Measurements from ENCODE around the gene NAALADL2.
"Not testable (repeated sequence)": the region's sequence is repeated elsewhere in the genome, so short reads cannot be mapped to it uniquely, and the experiment has no call there.

The NAALADL2 gene

GRCh38 chr3:175070946-175071345 is 211.8 kb downstream of the NAALADL2 start:
- DNase-seq (ENCODE audit: low spot score): no peak

DNA sequence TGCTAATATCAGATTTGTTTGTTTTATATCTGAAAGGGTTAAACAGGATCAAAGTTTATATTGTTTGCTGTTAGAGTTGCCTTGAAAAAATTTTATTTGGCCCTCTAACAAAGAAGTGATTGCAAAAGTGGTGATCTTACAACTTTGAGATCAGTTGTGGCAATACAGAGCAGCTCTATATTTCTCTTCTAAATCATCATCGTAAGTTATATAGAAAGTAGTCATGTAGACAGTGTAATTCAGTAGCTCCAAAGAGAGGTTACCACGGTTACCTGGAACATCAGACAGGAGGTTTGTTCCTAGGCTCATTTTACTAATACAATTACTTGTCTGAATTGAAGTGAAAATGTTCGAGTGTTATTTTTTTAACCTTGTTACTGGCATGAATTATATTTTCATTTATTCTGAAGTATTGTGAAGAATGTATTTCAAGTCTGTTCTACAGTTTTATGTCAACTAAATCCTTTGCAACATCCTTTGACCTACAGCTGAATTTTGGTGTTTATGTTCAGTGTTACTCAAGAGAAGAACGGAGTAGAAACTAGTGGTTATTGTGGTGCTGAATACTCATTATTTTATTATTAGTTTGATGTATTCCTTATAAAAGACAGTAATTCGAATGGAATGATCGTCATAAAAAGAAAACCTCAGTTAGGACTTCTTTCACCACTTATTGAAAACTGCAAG is 214.2 kb downstream of the NAALADL2 start:
- DNase-seq (ENCODE audit: low spot score): no peak

- no peak for DNase-seq (ENCODE audit: low spot score)
These were observed 216.1 kb downstream of the NAALADL2 start for GRCh38 chr3:175075269-175075668.

DNA sequence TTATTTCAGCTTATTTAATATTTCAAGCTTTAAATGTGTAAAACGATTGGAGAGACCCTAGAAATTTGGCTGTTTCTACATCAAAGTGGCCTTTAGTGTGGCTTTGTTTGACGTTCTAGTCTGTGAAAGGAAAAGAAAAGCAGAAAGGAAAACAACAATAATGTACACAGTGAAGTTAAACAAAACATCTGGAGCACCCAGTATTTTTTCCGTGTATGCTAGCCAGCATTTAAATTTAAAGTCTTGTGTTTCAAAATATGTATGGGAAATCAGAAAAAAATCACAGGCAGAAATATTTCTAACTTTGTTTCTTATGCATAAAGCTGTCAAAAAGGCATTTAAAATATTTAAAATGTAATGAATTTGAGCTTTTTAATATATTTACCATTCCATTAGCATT is 218.1 kb downstream of the NAALADL2 start:
- DNase-seq (ENCODE audit: low spot score): no peak

GRCh38 chr3:175082631-175083030 is 223.5 kb downstream of the NAALADL2 start:
- no peak for DNase-seq (ENCODE audit: low spot score)

- not testable (repeated sequence) for DNase-seq (ENCODE audit: low spot score)
These were observed 228.0 kb downstream of the NAALADL2 start for GRCh38 chr3:175087128-175087527.

DNA sequence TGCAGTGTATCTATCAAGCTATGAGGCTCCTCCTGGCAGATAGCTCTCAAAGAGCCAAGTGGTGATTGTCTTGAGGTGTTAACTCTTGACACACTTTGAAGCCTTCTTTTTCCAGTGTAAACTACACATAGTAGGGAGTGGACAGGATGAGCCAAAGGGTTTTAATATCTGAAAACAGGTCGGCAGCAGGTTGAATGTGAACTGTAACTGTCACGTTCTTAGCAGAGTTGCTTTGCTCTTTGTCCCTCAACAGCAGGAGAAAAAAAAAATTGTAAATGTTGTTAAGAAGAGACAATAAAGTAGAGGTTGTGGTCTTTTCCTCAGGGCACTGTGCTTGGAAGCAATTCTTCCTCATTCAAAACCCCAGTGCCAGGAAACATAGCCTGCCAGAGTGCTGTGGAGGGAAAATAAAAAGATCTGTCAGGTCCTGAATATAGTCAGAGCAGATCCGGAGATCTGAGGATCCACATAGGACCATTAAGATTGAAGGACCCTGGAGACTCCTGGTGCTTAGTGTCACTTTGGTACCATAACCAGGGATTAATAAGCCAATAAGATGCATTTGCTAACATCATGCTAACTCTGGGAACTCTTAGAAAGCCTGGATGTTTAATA is 229.7 kb downstream of the NAALADL2 start:
- DNase-seq (ENCODE audit: low spot score): no peak

DNA sequence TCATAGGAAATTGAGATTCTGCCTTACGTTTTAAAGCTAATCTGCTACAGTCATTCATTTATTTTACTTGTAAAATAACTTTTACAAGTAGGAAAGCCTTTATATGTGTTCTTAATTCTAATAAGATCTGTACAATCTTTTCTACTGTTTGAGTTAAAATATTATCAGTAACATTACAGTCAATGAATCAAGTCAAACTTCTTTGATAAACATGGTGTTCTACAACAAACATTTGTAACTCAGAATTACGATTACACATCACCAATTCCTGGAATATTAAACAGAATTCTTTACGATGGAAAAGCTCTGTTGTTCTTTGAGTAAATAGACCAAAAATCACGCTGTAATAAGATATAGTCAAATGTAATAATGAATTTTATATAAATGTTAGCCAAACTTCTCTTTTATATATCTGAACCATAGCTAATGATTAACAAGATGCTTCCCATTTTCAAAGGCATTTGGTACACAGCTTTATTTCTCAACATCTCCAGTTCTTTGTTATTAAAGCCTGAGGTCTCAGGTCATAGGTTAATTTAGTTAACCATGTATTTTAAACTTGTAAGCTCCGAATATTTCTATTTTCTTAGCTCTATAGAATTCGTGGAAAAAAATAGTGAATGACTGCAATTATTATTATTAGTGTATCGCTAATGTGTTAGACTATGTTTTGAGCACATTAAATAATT is 232.4 kb downstream of the NAALADL2 start:
- DNase-seq (ENCODE audit: low spot score): no peak

DNA sequence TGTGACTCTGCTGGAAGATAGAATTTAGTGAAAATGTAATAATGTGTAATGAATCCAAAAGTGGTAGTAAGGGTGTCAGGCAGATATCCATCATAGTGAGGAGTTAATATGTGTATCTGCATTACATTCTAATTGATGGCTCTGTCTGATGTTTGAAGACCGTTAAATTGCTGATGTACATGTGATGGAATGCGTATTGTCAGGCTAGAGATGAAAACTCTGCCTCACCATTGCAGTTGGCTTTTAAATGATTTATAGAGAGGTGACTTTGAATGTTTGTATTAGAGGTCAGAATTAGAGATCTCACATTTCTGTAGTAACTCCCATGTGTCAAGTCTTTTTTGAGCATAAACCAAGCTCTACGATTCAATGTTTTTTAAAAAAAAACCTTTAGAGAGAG is 234.6 kb downstream of the NAALADL2 start:
- DNase-seq (ENCODE audit: low spot score): no peak

DNA sequence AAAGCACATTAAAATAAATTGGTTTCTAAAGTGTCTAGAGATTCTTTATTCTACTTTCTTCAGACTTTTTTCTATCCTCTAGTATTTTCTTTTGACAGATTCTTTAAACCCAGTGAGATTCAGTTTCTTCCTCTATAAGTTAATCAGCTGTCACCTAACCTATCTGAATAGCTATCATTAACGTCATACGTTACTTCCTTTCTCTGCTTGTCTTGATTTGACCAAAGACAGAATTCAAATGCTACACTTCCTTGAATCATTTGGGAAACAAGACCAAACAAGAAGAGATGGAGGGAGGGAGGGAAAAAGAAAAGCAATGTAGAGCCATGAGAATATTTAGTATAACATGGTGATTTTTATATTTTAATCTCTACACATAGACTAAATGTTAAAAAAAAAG is 235.2 kb downstream of the NAALADL2 start:
- DNase-seq (ENCODE audit: low spot score): no peak

- no peak for DNase-seq (ENCODE audit: low spot score)
These were observed 239.5 kb downstream of the NAALADL2 start for GRCh38 chr3:175098644-175099043.

GRCh38 chr3:175102161-175102560 is 243.0 kb downstream of the NAALADL2 start:
- no peak for DNase-seq (ENCODE audit: low spot score)

- no peak for DNase-seq (ENCODE audit: low spot score)
These were observed 244.2 kb downstream of the NAALADL2 start for GRCh38 chr3:175103298-175103697.

- DNase-seq (ENCODE audit: low spot score): no peak
These were observed 245.9 kb downstream of the NAALADL2 start for GRCh38 chr3:175105066-175105465.

DNA sequence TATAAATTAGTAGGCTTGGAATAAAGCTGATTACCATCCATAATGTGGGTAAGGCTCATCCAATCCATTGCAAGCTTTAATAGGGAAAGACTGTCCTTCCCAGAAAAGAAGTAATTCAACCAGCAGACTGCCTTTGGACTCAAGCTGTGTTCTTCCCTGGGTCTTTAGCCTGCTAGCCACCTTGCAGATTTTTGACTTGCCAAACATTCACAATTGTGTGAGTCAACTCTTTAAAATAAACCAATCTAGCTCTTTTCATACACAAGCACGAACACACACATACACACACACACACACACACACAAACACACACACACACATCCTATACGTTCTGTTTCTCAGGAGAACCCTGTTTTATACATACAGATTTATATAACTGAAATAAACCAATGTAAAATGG is 248.1 kb downstream of the NAALADL2 start:
- no peak for DNase-seq (ENCODE audit: low spot score)

GRCh38 chr3:175107995-175108394 is 248.9 kb downstream of the NAALADL2 start:
- DNase-seq (ENCODE audit: low spot score): no peak

DNA sequence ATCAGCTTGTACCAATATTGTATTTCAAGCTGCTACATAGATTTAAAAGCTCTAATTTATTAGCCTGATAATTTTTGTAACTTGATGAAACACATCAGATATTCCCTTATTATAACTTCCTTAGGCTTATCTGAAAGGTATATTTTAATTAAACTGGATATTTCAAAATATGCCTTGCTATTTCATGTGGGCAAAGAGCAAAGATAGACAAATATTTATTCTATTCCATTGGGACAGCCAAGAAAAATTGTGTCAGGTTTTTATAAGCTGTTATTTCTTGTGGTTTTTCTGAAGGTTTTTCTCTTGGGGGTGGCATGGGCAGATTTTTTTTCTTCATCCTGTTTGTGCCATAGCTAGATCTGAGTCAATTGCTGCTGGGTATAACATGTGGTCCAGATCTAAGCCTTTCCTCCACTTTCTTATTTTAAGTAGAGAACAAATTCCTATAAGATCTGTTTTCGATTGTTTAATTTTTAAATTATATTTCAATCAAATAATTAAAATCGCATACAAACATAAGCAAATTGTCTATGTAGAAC is 249.5 kb downstream of the NAALADL2 start:
- no peak for DNase-seq (ENCODE audit: low spot score)

GRCh38 chr3:175111036-175111435 is 251.9 kb downstream of the NAALADL2 start:
- no peak for DNase-seq (ENCODE audit: low spot score)

DNA sequence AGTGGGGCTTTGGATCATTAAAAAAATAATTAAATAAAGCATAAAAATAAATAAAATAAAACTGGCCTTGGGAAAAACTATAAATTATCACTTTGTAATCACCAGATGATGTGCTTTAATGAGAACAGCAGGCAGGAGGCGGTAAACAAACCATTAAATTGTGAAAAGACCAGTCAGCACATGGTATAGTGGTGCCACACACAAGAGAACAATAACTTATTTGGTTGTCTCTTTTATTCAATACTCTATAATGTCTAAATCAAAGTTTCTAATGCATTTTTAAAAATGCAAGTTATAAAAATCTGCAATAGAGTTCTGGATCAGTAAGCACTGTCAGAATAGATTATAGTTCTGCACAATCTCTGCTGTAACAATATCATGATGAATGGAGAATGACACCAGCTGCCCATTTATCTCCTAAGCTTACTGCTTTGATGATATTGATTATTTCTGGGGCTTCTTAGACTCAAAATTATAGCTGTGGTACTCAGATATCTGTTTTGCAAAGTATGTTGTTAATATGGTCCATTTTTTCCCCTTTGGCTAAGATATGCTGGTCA is 259.3 kb downstream of the NAALADL2 start:
- no peak for DNase-seq (ENCODE audit: low spot score)

DNA sequence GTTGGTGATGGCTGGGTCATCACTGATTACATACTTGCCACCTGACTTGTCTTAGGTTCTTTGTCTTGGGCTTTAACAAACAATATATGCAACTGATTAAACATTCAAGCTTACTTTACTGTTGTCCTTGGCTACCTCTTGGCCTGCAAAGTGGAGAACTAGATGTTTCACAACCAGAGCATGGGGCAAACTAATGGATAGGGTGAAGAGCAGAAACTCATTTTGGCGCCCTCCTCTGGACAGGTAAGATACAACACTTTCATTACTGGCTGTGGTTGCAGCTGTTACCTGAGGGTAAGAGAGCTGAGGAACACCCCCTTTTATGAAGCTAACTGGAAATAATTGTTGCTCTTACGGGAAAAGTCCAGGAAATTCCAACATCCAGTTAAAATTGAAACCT is 262.1 kb downstream of the NAALADL2 start:
- DNase-seq (ENCODE audit: low spot score): no peak

- DNase-seq (ENCODE audit: low spot score): no peak
These were observed 268.0 kb downstream of the NAALADL2 start for GRCh38 chr3:175127075-175127662.

- DNase-seq (ENCODE audit: low spot score): no peak
These were observed 270.0 kb downstream of the NAALADL2 start for GRCh38 chr3:175129126-175129525.
